H1 (cell line): Measurements from ENCODE around the gene CHTF18. TPM values are rescaled to one million over a fixed set of nuclear protein-coding genes. Genes with fewer than 3 reads are reported as not detected.

Source experiments
- BCL11A ChIP-seq, 2 experiments: IDR thresholded peaks; one replicate each; pipeline ENCODE4 v1.6.1; 2011; ENCODE audit warnings: low read depth in 2 of 2, low read length in 2 of 2, mild to moderate bottlenecking in 2 of 2
- CHD2 ChIP-seq: IDR thresholded peaks from 2 replicates; pipeline ENCODE4 v1.6.1; 2012; ENCODE audit warnings: low read length, improper control_type of control experiment
- FOSL1 ChIP-seq: IDR thresholded peaks from 2 replicates; pipeline ENCODE4 v1.6.1; 2011; ENCODE audit warnings: mild to moderate bottlenecking, low read depth, low read length, moderate library complexity; ENCODE audit not compliant: insufficient read depth
- GTF2F1 ChIP-seq: IDR thresholded peaks from 2 replicates; pipeline ENCODE4 v1.6.1; 2012; ENCODE audit warnings: low read depth, low read length, improper control_type of control experiment, borderline replicate concordance
- SAP30 ChIP-seq: fragments of 300-600 bp; sonication (generic); IDR thresholded peaks from 2 replicates; pipeline ENCODE4 v1.7.1; 2012; ENCODE audit warnings: low read length, moderate library complexity, mild to moderate bottlenecking, inconsistent platforms; ENCODE audit not compliant: insufficient read depth, insufficient replicate concordance
- SIX5 ChIP-seq: IDR thresholded peaks from 2 replicates; pipeline ENCODE4 v1.6.1; 2011; ENCODE audit warnings: mild to moderate bottlenecking, low read depth, low read length
- YY1 ChIP-seq: IDR thresholded peaks from 2 replicates; pipeline ENCODE4 v1.6.1; 2011; ENCODE audit warnings: low read depth, mild to moderate bottlenecking, low read length
- ZNF274 ChIP-seq: IDR thresholded peaks from 2 replicates; pipeline ENCODE4 v1.7.0; 2012; ENCODE audit warnings: low read length, borderline replicate concordance; ENCODE audit errors: extremely low read depth
- polyA plus RNA-seq, 7 experiments: library from polyadenylated mRNA; depleted of rRNA in 3 of 7; stranded (reverse) in 5 of 7; unstranded in 2 of 7; fragments of >200 nt in 5 of 7; fragments of 200-250 nt in 2 of 7; gene quantifications; 1 replicate in 5 of 7; 2 replicates in 1 of 7; 4 replicates in 1 of 7; pipeline versions ENCODE4 v1.2.1 to v1.2.3, GENCODE V29; 2011 to 2013; ENCODE audit warnings: missing spikeins in 2 of 7, mixed read lengths in 2 of 7
- total RNA-seq: library from RNA; stranded (reverse); fragmentation: NEBNext Ultra II Directional; extraction: Animal tissue kit (Norgen Biotek cat#: 25700); gene quantifications from 2 replicates; pipeline ENCODE4 v1.2.1, GENCODE V29; 2021

Gene CHTF18
- total and polyA plus RNA-seq, 2 of the 8 experiments (the other 6 are each of a cell fraction or from before 2014, with no cell fraction given) = 75.3 to 104 TPM

DNA sequence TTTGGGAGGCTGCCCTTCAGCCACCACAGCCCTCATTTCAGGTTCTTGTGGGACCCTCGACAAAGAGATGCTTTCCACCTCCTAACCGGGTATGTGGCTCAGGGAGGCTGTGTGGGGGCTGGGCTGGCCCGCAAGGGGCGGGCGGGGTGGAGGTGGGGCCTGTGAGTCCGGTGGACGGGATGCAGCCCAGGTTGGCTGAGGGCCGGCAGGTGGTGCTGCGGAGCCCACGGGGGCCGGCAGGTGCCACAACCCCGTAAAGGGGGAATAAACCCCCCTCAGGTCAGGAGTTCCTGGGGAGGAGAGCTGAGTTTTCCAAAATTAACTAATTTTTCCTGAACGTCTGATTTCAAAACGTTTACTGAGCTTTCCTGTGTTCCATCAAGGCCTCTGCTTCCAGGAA, 42.7 kb upstream of the CHTF18 start (continued):
- TF ChIP-seq SAP30 (no peak), ZNF274 (no peak), GTF2F1 (no peak), BCL11A (IDR thresholded peaks at IDR 0.05; ENCODE audit: low read depth in 2 of 2, low read length in 2 of 2) (no peak), YY1 (no peak), CHD2 (0 out of 2 replicates have a peak, but pooled peaks have one; percentile 30), FOSL1 (no peak), SIX5 (no peak)
